Measurements from ENCODE around the gene DKK3. TPM values are rescaled to one million over a fixed set of nuclear protein-coding genes. Genes with fewer than 3 reads are reported as not detected.

DKK3 gene
- total RNA-seq, 1 donor from 2014 or later: 8.9 TPM

DNA sequence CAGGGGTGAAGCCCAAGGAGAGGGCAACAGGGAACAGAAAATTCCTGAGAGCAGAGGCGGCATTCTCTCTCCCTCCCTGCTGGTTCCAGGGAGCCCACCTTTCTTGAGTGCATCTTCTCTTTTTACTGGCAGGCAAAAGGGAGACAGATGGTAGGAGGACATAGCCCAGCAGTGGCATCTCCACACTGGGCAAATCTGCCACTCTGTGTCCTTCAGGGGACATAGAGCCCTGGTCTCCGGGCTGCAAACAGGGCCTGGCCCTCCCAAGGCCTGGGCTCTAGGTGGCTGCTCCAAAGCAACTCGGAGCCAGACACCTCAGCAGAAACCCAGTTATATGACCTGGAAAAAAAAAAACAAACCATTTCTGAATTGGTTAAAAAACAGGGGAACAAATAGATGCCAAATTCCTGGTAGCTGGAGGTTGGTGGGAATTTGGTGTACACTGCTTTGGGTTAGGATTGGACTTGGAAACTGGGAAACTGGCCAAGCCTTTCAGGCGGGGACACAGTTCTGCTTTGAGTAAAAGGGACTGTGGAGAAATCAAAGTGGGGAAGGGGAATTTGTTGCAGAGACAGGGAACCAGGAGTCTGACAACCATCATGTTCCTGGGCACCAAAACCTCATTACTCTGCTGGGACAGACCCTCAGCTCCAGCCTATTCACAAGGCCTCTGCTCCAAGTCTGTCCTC lies 23.6 kb upstream of the DKK3 start:
- no peak for DNase-seq (ENCODE audit: low spot score)

- no peak for DNase-seq (ENCODE audit: low spot score)
These were observed 21.4 kb upstream of the DKK3 start for GRCh38 chr11:12029738-12030363.

- no peak for DNase-seq (ENCODE audit: low spot score)
These were observed 20.7 kb upstream of the DKK3 start for GRCh38 chr11:12029119-12029518.

DNA sequence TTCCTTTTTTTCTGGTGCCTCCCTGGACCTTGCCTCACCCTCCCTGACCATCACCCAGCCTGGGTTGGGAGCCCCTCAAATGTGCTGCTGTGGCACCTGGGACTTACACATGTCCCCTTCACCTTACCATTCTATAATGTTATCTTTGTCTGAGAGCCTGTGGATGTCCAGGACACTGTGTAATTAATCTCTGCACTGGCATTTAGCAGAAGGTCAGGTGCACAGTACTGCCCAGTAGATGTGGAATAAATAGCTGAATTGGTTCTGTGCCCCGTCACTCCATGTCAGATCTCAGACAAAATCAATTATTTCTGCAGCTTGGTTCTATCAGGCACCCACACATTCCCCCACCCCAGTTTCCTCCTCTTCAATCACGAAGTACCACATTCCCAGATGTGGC lies 19.9 kb upstream of the DKK3 start:
- no peak for DNase-seq (ENCODE audit: low spot score)

- no peak for DNase-seq (ENCODE audit: low spot score)
These were observed 18.1 kb upstream of the DKK3 start for GRCh38 chr11:12026331-12027211.

DNA sequence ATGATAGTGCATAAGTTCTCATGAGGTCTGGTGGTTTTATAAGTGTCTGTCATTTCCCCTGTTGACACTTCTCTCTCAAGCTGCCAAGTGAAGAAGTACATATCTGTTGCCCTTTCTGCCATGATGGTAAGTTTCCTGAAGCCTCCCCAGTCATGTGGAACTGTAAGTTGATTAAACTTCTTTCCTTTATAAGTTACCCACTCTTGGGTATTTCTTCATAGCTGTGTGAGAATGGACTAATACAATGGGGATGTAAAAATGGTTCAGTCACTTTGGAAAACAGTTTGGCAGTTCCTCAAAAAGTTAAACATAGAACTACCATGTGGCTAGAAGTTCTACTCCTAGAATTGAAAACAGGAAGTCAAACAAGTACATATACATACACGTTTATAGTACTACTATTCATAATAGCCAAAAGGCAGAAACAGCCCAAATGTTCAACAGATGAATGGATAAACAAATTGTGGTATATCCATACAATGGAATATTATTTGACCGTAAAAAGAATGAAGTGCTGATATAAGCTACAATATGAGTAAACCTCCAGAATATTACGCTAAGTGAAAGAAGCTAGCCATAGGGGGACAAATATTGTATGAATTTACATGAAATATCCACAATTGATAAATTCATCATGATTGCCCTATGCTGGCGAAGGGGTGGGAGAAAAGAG lies 16.0 kb upstream of the DKK3 start:
- DNase-seq (ENCODE audit: low spot score): no peak

DNA sequence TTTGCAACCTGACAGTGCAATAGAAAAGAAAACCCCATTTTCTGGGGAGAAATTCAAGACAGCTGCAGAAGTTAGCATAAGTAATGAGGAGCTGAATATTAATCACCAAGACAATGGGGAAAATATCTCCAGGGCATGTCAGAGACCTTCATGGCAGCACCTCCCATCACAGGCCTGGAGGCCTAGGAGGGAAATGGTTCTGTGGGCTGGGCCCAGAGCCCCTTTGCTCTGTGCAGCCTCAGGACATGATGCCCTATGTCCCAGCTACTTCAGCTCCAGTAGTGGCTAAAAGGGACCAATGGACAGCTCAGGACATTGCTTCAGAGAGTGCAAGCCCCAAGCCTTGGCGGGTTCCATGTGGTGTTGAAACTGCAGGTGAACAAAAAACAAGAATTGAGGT lies 14.6 kb upstream of the DKK3 start:
- DNase-seq (ENCODE audit: low spot score): no peak

DNA sequence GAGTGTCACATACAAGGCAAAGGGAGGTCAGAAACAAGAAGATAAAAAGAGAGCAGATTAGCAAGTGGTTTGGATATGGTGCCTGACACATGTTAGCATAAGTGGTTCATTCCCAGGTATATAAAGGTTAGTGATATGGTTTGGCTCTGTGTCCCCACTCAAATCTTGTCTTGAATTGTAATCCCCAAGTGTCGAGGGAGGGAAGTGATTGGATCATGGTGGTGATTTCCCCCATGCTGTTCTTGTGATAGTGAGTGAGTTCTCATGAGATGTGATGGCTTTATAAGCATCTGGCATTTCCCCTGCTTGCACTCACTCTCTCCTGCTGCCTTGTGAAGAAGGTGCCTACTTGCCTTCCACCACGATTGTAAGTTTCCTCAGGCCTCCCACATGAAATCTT lies 12.1 kb upstream of the DKK3 start:
- no peak for DNase-seq (ENCODE audit: low spot score)

DNA sequence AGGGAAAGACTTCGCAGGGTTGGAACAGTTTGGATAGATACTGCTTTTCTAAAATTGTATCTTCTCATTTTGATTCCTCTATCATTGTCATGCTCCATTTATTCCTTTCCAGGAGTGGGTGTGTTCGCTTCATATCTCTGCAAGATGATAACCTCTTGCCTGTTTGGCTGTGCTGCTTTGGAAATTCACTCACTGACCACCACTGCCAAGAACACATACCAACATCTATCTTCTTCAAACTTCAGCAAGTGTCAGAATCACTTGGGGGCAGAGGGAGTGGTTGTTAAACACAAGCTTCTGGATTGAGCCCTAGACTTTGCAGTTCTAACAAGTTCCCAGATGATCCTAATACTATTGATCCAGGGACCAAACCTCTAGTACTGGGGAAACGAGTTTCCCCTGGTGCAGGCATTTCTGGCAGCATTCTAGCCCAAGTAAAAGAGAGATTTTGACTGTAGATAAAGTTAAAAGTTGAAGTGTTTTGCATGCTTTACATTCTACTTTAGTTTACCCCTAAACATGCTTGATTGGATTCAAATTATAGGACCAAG lies 11.5 kb upstream of the DKK3 start:
- DNase-seq (ENCODE audit: low spot score): no peak

- no peak for DNase-seq (ENCODE audit: low spot score)
These were observed 10.9 kb upstream of the DKK3 start for GRCh38 chr11:12019337-12019736.

GRCh38 chr11:12017865-12018453 lies 9.5 kb upstream of the DKK3 start:
- DNase-seq (ENCODE audit: low spot score): no peak

DNA sequence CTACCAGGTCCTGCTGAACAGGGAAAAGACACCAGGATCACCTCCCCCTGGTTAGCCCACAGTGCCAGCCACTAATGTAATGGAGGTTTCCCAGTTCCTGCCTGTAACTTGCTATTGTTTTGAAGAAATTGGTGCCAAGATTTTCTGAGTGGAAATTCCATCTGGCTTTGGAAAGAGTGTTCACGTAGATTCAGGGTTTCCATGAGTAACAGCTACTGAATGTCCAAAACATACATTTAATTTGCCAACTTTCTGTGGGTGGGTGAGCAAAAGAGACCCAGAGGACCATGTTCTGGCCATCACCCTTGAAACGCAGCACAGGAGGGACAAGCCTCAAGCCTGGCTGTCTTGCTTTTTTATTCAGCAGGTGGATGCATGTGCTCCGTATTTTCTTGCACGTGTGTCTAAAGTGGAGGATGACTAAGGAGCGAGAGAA lies 8.8 kb upstream of the DKK3 start:
- no peak for DNase-seq (ENCODE audit: low spot score)

DNA sequence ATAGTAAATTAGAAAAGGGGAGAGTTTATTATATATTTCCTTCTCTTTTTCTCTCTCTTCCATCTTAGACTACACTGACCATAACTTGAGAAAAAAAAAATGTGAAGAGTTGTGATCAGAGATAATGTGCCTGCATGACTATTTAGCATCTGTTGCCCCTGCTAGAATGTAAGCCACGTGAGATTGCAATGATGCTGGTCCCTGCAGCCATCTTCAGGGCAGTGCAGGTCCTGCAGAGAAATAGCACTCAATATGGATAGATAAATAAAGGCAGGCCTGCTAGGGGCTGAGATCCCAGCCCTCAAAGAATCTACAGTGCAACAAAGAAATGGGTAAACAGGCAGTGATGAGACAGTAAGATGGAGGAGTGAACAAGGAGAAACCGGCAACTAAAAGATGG lies 7.8 kb upstream of the DKK3 start:
- DNase-seq (ENCODE audit: low spot score): no peak

DNA sequence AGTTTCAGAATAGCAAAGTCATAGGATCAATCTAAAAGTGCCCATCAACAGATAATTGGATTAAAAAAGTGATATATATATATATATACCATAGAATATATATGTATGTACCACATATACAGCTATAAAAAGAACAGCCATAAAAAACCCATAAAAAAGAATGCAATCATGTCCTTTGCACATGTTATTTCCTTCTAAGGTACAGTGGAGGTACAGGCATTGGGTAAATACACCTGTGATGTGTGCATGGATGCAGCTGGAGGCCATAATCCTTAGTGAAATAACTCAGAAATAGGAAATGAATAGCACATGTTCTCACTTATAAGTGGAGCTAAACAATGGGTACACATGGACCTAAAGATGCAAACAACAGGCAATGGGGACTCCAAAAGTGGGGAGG lies 7.1 kb upstream of the DKK3 start:
- DNase-seq (ENCODE audit: low spot score): no peak

GRCh38 chr11:12013781-12014180 lies 5.4 kb upstream of the DKK3 start:
- DNase-seq (ENCODE audit: low spot score): no peak

GRCh38 chr11:12009617-12010321 lies 1.3 kb upstream of the DKK3 start:
- DNase-seq (ENCODE audit: low spot score): no peak

DNA sequence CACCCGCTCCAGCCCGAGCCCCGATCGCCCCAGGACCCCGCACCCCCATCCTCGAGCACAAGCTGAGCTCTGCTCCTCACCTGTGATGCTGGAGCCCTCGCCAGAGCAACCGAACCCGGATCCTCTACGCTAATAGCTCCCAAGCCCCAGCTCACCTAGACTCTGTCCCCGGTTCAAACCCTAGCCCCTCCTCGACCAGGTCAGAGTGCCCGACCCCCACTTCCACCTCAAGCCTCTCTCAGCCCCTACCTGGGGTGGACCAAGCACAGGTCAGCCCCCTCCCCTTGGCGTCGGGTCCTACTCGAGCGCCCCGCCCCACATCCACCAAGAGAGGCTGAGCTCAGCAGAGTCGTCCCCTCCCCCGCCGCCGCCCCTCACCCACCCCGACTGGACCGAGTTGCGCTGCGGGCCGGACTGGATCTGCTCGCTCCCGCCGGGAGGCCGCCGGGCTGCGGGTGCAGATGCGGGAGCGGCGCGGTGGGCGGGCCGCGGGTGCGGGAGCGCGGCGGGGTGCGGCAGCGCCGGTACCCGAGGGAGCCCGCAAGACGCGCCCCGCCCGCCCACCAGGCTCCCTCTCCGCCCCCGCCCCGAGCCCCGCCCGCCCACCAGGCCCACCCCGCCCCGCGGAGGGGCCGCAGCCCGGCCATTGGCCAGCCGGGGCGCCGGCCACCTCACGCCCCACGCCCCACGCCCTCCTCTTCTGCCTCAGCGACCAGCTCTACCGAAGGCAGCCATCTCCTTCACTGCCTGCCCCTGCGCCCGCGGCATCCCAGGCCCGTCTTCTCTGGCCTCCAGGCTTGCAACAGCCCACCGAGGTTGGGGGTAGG lies 577 bp upstream of the DKK3 start:
- DNase-seq (ENCODE audit: low spot score): no peak

DNA sequence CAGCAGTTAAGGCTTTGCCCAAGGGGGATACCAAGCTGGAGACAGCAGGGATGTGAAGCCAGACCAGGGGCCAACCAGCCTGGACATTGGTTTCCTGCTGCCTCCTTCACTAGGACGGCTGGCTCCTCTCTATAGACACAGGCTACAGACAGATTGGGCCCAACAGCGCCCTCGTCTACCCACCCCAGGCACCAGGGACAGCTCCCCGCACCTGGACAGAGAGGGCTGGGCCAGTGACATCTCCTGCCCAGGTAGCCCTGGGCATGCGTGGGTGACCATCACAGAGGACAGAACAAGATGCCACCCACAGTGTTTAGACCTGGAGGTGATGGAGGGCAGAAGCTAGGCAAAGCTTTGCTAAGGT lies 1.2 kb downstream of the DKK3 start:
- DNase-seq (ENCODE audit: low spot score): no peak

- no peak for DNase-seq (ENCODE audit: low spot score)
These were observed 1.7 kb downstream of the DKK3 start for GRCh38 chr11:12006552-12007229.

Data from mesenteric fat pad (tissue), 1 donor.